RCC 7860 (cell line): ENCODE results near the gene BBIP1.

Source experiments
- DNase-seq: peaks from one replicate; pipeline ENCODE4 v3.0.0-alpha.2; 2015; ENCODE audit warnings: low spot score
- FAIRE-seq: peaks from 2 replicates; lab custom pipeline; 2012; peaks lifted over from hg19 to GRCh38; lab: Jason Lieb, UNC

The BBIP1 gene, protein sequence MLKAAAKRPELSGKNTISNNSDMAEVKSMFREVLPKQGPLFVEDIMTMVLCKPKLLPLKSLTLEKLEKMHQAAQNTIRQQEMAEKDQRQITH

GRCh38 chr10:110918643-110919348 is at the start of gene BBIP1:
Gene BBIP1 (minus strand): TSS chr10:110919180. CDS start chr10:110918157, 1,023 bp downstream.
- peak; percentile 100 for DNase-seq
- FAIRE-seq: peak; percentile 96

DNA sequence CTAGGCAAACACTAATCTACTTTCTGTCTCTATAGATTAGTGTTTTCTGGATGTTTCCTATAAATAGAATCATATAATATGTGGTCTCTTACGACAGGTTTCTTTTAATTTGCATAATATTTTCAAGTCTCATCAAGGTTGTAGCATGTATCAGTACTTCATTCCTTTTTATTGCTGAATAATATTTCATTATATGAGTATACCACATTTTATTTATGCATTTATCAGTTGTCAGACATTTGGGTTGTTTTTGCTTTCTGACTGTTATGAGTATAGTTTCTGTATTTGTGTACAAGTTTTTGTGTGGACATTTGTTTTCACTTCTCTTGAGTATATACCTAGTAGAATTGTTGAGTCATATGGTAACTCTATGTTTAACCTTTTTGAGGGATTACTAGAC is 48.7 kb upstream of the BBIP1 start:
- FAIRE-seq (no peak), DNase-seq (no peak)

DNA sequence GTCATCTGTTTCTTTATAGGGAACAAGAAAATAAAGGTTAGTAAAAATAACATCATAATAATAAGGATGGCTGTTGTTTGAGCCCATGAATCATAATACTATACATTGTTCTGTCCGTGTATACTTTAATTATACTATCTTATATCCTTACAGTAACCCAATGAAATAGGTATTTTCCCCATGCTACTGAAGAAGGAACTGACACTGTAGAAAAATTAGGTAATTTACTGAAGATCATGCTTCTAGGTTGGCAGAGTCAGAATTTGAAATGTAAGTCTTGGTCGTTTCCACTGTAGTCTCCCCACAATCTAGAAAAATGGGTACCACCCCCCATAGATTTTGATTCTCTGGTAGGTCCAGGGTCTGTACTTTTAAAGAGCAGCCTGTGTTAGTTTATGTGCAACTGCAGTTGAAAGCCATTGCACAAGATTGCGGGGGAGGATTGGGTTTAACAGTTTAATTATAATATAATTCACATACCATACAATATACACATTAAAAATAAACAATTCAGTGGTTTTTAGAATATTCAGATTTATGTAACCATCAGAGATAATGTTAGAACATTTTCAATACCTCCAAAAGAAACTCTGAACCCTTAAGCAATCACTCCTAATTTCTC is 48.1 kb upstream of the BBIP1 start:
- DNase-seq (no peak), FAIRE-seq (no peak)

- FAIRE-seq: no peak
- no peak for DNase-seq
Measured at GRCh38 chr10:110966146-110966545, 47.2 kb upstream of the BBIP1 start.

DNA sequence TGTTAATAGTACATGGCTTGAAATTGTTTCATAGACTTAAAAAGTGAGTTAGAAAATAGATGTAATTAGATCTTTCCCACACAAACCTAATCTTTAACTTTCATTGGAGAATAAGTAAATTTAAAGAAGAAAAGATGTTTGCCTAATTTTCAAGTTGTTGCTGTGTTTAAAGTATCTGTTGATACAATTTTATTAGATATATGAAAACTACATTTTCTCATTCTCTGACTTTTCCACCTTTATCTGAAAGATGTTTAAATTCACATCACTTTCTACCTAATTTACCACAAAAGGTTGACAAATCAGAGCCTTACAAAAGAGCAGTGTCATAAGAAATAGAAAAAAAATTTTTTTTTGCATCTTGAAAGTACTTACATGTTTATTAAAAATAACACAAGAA is 46.2 kb upstream of the BBIP1 start:
- FAIRE-seq (no peak), DNase-seq (no peak)

GRCh38 chr10:110964681-110965080 is 45.7 kb upstream of the BBIP1 start:
- no peak for DNase-seq
- FAIRE-seq: no peak

DNA sequence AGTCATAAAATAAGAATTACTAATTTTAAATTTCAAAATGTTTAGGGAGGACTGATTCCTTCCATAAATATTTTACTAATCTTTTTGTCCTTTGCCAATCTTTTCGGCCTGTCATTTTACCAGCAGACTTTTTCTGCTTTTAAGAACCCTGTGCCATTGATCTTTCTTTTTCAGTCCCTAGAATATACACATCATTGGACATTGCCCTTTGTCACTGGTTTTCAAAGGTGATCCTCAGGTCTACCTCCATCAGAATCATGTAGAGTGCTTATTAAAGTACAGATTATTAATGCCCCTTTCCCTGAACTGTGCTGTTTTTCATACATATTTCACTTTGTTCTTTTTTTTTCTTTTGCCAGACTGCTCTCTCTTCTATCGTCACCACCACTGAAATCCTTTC is 44.2 kb upstream of the BBIP1 start:
- DNase-seq (no peak), FAIRE-seq (no peak)

DNA sequence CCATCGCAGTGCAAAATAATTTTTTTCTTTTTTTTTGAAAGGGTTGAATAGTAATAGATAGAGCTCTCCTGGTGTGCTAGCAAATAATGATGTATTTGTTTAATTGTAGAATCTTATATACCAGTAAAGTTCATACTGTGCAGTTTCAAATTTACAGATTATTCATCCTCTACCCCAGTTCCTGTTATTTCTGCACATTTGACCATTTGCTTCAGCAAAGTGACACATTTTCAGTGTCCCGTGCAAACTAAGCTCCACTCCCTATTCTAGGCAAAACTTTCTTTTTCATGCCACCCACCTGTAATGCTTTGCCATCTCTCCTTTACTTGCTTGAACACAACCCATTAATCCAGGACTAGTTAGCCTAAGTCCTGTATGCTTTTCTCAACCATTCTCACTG is 43.5 kb upstream of the BBIP1 start:
- no peak for DNase-seq
- FAIRE-seq: no peak

GRCh38 chr10:110960333-110960712 is 41.3 kb upstream of the BBIP1 start:
- FAIRE-seq: no peak
- no peak for DNase-seq

- DNase-seq (no peak), FAIRE-seq (no peak)
Measured at GRCh38 chr10:110959379-110960332, 40.7 kb upstream of the BBIP1 start.

- FAIRE-seq (no peak), DNase-seq (no peak)
Measured at GRCh38 chr10:110957606-110958005, 38.6 kb upstream of the BBIP1 start.

DNA sequence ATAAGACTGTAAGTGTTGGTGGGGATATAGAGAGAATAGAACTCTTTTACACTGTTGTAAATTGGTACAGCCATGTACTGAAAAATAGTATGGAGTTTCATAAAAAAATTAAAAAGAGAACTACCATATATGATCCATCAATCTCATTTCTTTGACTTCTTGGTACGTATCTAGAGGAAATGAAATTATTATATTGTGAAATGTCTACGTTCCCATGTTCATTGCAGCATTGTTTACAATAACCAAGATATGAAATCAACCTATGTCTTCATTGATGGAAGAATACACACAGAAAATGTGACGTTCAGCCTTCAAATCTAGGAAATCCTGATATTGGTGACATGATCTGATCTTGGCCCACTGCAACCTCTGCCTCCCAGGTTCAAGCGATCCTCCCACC is 32.4 kb upstream of the BBIP1 start:
- no peak for FAIRE-seq

GRCh38 chr10:110947061-110947595 is 28.1 kb upstream of the BBIP1 start:
- no peak for FAIRE-seq
- DNase-seq: no peak

More for the DNA sequence above, 32.4 kb upstream of the BBIP1 start:
- DNase-seq: no peak

DNA sequence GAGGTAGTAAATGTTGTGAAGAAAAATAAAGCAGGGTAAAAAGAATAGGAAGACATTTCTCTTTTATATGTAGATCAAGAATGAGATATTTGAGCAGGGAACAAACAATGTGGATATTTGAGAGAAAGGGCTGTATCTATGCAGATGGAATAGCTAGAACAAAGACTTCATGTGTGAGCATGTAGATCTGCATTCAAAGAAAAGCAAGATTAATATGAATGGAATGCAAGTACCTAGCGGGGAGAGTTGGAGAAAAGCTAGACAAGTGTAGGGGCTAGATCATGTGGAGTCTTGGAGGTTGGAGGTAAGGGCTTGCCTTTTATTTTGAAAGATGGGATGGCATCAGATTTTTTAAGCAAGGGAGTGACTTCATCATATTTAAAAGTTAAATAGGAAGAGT is 27.5 kb upstream of the BBIP1 start:
- FAIRE-seq: no peak

GRCh38 chr10:110944792-110945396 is 25.9 kb upstream of the BBIP1 start:
- FAIRE-seq: no peak
- no peak for DNase-seq

More for the DNA sequence above, 27.5 kb upstream of the BBIP1 start:
- no peak for DNase-seq

DNA sequence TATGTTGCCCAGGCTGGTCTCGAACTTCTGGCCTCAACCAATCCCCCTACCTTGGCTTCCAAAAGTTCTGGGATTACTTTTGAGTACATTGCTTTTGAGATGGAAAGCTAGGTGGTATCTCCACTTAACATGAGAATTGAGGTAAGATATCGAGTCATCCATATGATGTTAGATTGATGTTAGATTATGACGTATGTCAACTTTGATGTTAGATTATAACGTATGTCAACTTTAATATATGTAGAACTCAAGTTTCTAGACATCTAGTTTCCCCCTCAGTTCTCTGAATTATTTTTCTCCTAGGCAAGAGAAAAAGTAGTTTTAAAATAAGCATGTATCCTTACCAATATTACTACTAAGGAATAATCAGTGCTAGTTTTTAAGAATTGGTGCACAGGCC is 20.4 kb upstream of the BBIP1 start:
- FAIRE-seq (no peak), DNase-seq (no peak)

DNA sequence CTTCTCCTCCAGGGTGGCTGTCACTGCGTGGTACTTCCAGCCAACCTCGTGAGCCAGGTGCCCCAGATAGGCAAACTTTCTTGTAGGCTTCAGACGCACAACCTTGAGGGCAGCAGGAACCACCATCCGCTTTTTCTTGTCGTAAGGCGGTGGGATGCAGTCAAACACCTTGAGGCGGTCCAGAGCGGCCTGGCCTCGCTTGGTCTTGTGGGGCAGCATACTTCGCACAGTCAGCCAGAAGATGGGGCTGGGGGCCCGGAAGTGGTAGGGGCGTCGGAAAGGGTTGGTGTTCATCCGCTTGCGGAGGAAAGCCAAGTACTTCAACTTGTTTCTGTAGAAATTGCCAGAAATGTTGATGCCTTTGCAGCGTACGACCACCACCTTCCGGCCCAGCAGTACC is 17.8 kb upstream of the BBIP1 start:
- no peak for DNase-seq
- FAIRE-seq: no peak

GRCh38 chr10:110932505-110933180 is 13.7 kb upstream of the BBIP1 start:
- DNase-seq (no peak), FAIRE-seq (peak; percentile 4)

DNA sequence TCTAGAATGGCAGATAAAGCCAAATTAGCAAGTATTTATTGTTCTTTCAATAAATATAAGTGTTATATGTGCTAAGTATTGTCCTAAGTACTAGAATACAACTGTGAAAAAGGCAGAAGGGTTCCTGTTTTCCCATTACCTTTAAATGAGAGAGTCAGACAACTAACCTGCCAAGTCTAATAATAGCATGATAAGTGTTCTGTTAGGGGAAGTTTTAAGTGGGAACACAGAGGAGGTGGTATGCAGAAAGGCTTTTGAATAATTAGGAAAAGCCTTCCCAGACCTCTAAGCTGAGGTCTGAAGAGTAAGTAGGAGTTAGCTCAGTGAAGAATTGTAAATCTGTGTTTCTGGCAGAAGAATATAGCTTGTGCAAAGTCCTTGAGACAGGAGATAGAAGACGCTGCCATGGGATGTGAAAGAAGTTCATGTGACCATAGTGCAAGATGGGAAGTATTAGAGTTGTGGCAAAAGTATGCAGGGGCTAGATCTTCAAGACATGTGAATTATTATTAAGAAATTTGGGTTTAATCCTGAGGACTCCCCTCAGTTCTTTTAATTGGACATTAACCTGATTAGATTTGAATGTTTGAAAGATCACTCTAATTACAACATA is 12.9 kb upstream of the BBIP1 start:
- no peak for DNase-seq
- FAIRE-seq: no peak

DNA sequence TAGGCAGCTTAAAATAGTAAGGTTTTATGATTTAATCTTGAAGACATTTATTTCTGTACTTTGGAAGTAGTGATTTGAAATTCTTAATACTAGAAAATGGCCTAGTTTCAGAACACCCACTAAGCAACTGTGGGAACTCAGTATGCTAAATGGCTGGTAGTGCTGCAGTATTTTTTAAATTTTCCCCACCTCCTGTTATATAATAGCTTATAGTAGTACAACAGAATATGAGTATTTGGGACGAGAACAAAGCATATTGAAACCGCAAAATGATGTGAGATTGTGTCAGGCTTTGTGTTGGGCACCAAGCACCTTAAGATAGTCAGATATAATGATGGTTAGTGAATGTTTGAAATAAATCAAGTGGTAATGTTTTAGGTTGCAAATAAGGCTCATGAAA is 8.5 kb upstream of the BBIP1 start:
- FAIRE-seq: no peak
- DNase-seq: no peak
